Measurements from ENCODE around the gene KLF15.

GRCh38 chr3:126406389-126407296, 49.4 kb upstream of the KLF15 start:
- TF ChIP-seq CTCF (IDR thresholded peaks at IDR 0.05 in 2 of 3, conservative IDR thresholded peaks at IDR 0.05 in 1 of 3; ENCODE audit: insufficient read depth in 2 of 3, low read depth in 1 of 3, low read length in 3 of 3) = no peak
- no peak for TF ChIP-seq ZNF3 (CRISPR knock-in tag; IDR thresholded peaks at IDR 0.05)
- TF ChIP-seq JUNB (CRISPR knock-in tag; conservative IDR thresholded peaks at IDR 0.05) = no peak
- TF ChIP-seq CREB1 (IDR thresholded peaks at IDR 0.05) = no peak
- TF ChIP-seq CREB1 (CRISPR knock-in tag; IDR thresholded peaks at IDR 0.05) = no peak
- no peak for TF ChIP-seq GATAD2A (IDR thresholded peaks at IDR 0.05)
- no peak for TF ChIP-seq MAZ (CRISPR knock-in tag; conservative IDR thresholded peaks at IDR 0.05 in 1 of 2, IDR thresholded peaks at IDR 0.05 in 1 of 2)
- no peak for TF ChIP-seq JUND (IDR thresholded peaks at IDR 0.05; ENCODE audit: borderline replicate concordance, low read depth, low read length)
- no peak for TF ChIP-seq JUND (tag; IDR thresholded peaks at IDR 0.05; ENCODE audit: borderline replicate concordance, low read depth, low read length)
- no peak for TF ChIP-seq MCM3 (IDR thresholded peaks at IDR 0.05)
- no peak for TF ChIP-seq FOSL1 (tag; conservative IDR thresholded peaks at IDR 0.05)
